DOHH2 (cell line): ENCODE data around the gene EXOC3L2.

Experiments
- H3F3A ChIP-seq: fragments of 200-600 bp; sonication (generic), shearing (Covaris generic); 2 replicates; pipeline ENCODE4 v1.6.0; 2016; ENCODE audit warnings: antibody characterized with exemption, mild to moderate bottlenecking; ENCODE audit not compliant: control insufficient read depth, insufficient read depth
- H3K27ac ChIP-seq: fragments of 200-600 bp; sonication (generic); 2 replicates; pipeline ENCODE4 v1.5.1; 2014; ENCODE audit warnings: low read depth, mild to moderate bottlenecking, low read length, moderate library complexity
- H3K27me3 ChIP-seq: fragments of 200-600 bp; sonication (generic); 2 replicates; pipeline ENCODE4 v1.6.1; 2014; ENCODE audit warnings: mild to moderate bottlenecking, low read length, mixed read lengths; ENCODE audit not compliant: control insufficient read depth
- H3K36me3 ChIP-seq: fragments of 200-600 bp; sonication (generic); 2 replicates; pipeline ENCODE4 v1.6.1; 2014; ENCODE audit warnings: mild to moderate bottlenecking, low read length, moderate library complexity, mixed read lengths; ENCODE audit not compliant: control insufficient read depth
- H3K4me1 ChIP-seq: fragments of 200-600 bp; sonication (generic); 2 replicates; pipeline ENCODE4 v1.6.1; 2014; ENCODE audit warnings: mild to moderate bottlenecking, low read length, mixed read lengths; ENCODE audit not compliant: control insufficient read depth
- H3K4me2 ChIP-seq: fragments of 200-600 bp; sonication (generic); 2 replicates; pipeline ENCODE4 v1.6.0; 2014; ENCODE audit warnings: mild to moderate bottlenecking, low read length, moderate library complexity
- H3K4me3 ChIP-seq: fragments of 200-600 bp; sonication (generic); 2 replicates; pipeline ENCODE4 v1.5.1; 2014; ENCODE audit warnings: mild to moderate bottlenecking, low read length, mixed read lengths
- H3K79me2 ChIP-seq: fragments of 200-600 bp; sonication (generic); 2 replicates; pipeline ENCODE4 v1.6.1; 2014; ENCODE audit warnings: mild to moderate bottlenecking, low read length, mixed read lengths; ENCODE audit not compliant: control insufficient read depth
- H3K9me2 ChIP-seq: fragments of 200-600 bp; sonication (generic); replicated peaks from 2 replicates; pipeline ENCODE4 v1.6.1; 2014; ENCODE audit warnings: mild to moderate bottlenecking, low read length, mixed read lengths; ENCODE audit not compliant: control insufficient read depth
- H3K9me3 ChIP-seq: fragments of 200-600 bp; sonication (generic); 2 replicates; pipeline ENCODE4 v1.6.1; 2014; ENCODE audit warnings: antibody characterized with exemption, low read length, mixed read lengths; ENCODE audit not compliant: control insufficient read depth, insufficient read depth
- H4K20me1 ChIP-seq: fragments of 200-600 bp; sonication (generic); 2 replicates; pipeline ENCODE4 v1.6.0; 2014; ENCODE audit warnings: low read depth, mild to moderate bottlenecking, antibody characterized with exemption, low read length, moderate library complexity; ENCODE audit not compliant: control insufficient read depth, insufficient read depth
- EZH2phosphoT487 ChIP-seq: fragments of 200-600 bp; sonication (generic); IDR thresholded peaks from 2 replicates; pipeline ENCODE4 v1.6.1; 2017; ENCODE audit warnings: borderline replicate concordance, mild to moderate bottlenecking, antibody characterized with exemption, low read length, moderate library complexity, mixed read lengths
- TF ChIP-seq, protein P1 (sequence below): fragments of 200-600 bp; sonication (generic); IDR thresholded peaks from one replicate; pipeline ENCODE4 v1.5.1; 2014; ENCODE audit warnings: antibody characterized with exemption, mild to moderate bottlenecking, low read depth, low read length; ENCODE audit not compliant: poor library complexity, severe bottlenecking

EXOC3L2 gene

DNA sequence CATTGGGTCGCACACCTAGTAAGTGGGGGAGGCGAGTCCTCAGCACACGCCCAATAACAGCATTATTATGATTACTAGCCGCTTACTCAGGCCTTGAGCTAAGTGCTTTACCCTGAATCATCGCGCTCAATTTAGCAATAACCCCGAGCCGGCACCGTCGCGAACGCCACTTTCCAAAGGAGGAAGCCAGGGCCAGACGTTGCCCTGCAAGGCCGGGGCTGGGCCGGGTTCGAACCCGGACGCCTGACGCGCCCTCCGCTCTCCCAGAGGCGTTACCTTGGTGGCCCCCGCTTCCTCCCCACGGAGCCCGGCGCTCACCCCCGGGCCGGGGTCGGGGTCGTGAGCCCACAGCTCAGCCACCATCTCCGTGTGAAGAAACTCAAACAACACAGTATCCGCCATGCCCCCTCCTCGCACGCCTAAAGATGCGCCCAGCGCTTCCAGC lies 67.4 kb downstream of the EXOC3L2 start, which contains the start of gene TRAPPC6A:
Gene TRAPPC6A, minus strand, starts transcription at position 421 of the 445 bp plus-strand sequence. Its CDS starts 19 bp downstream, at position 402.
- Histone ChIP-seq H3K27ac (peak within 1 kb of the TSS; percentile 68), H3K4me1 (peaks cover 25% of the 10 kb centered on the region), H3K4me3 (peak within 1 kb of the TSS; percentile 100), H3K4me2 (peak within 1 kb of the TSS; percentile 99), H4K20me1 (no peaks in the 10 kb centered on the region; the same call in 1 of the 2 replicates), H3K36me3 (peaks cover 17% of the 10 kb centered on the region), H3F3A (no peaks in the 10 kb centered on the region), H3K79me2 (peaks cover 57% of the 10 kb centered on the region), H3K9me3 (no peaks in the 10 kb centered on the region), H3K27me3 (no peaks in the 10 kb centered on the region), H3K9me2 (no peaks in the 10 kb centered on the region)
- TF ChIP-seq EZH2phosphoT487: no peak
- TF ChIP-seq, protein P1, sequence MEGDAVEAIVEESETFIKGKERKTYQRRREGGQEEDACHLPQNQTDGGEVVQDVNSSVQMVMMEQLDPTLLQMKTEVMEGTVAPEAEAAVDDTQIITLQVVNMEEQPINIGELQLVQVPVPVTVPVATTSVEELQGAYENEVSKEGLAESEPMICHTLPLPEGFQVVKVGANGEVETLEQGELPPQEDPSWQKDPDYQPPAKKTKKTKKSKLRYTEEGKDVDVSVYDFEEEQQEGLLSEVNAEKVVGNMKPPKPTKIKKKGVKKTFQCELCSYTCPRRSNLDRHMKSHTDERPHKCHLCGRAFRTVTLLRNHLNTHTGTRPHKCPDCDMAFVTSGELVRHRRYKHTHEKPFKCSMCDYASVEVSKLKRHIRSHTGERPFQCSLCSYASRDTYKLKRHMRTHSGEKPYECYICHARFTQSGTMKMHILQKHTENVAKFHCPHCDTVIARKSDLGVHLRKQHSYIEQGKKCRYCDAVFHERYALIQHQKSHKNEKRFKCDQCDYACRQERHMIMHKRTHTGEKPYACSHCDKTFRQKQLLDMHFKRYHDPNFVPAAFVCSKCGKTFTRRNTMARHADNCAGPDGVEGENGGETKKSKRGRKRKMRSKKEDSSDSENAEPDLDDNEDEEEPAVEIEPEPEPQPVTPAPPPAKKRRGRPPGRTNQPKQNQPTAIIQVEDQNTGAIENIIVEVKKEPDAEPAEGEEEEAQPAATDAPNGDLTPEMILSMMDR: no peak

- H3K4me3 ChIP-seq: no peak overlapping the region
- H3K4me1 ChIP-seq: peaks cover 23% of the 10 kb centered on the region
- TF ChIP-seq, protein P1: no peak
- no peak for TF ChIP-seq EZH2phosphoT487
- peaks cover 8% of the 10 kb centered on the region; the same call in 1 of the 2 replicates for H3K36me3 ChIP-seq
- H3K27me3 ChIP-seq: no peaks in the 10 kb centered on the region
- no peak overlapping the region for H3K27ac ChIP-seq
- no peaks in the 10 kb centered on the region; the same call in 1 of the 2 replicates for H4K20me1 ChIP-seq
- peaks cover 49% of the 10 kb centered on the region for H3K79me2 ChIP-seq
- no peaks in the 10 kb centered on the region for H3F3A ChIP-seq
- no peaks in the 10 kb centered on the region for H3K9me2 ChIP-seq
- H3K9me3 ChIP-seq: no peaks in the 10 kb centered on the region
- H3K4me2 ChIP-seq: no peak overlapping the region
Observed at GRCh38 chr19:45175515-45176345, 69.5 kb downstream of the EXOC3L2 start.

DNA sequence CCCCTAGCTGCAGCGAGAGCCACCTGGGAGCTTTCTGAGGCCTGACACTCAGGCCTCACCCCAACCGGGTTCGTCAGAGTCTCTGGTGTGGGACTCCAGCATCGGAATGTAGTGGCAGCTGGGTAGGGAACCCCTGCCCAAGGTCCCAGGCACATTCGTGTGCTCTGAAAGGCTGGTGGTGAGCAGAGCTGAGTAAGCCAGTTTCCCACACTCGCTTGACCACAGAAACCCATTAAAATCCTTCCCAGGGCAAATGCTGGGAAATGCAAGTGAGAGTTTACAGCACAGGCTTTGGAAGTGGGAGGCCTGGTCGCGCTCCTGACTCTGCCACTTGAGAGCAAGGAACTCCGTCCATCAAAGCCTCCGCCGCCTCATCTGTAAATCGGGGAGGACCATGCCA lies 71.4 kb downstream of the EXOC3L2 start:
- Histone ChIP-seq H4K20me1 (no peaks in the 10 kb centered on the region), H3K9me3 (no peaks in the 10 kb centered on the region), H3K4me1 (peaks cover 13% of the 10 kb centered on the region), H3K4me3 (no peak overlapping the region), H3K27ac (no peak overlapping the region), H3K9me2 (no peaks in the 10 kb centered on the region), H3K4me2 (no peak overlapping the region), H3F3A (no peaks in the 10 kb centered on the region), H3K79me2 (peaks cover 33% of the 10 kb centered on the region), H3K36me3 (peaks cover under 1% of the 10 kb centered on the region; the same call in 1 of the 2 replicates), H3K27me3 (no peaks in the 10 kb centered on the region)
- TF ChIP-seq EZH2phosphoT487: no peak
- TF ChIP-seq, protein P1: no peak
